HS-27A (cell line): ENCODE measurements around the gene COL18A1.

Experiments
- DNase-seq: peaks from one replicate; pipeline ENCODE4 v3.0.0-alpha.2; 2012; ENCODE audit warnings: low read depth, missing footprints

COL18A1 gene

DNA sequence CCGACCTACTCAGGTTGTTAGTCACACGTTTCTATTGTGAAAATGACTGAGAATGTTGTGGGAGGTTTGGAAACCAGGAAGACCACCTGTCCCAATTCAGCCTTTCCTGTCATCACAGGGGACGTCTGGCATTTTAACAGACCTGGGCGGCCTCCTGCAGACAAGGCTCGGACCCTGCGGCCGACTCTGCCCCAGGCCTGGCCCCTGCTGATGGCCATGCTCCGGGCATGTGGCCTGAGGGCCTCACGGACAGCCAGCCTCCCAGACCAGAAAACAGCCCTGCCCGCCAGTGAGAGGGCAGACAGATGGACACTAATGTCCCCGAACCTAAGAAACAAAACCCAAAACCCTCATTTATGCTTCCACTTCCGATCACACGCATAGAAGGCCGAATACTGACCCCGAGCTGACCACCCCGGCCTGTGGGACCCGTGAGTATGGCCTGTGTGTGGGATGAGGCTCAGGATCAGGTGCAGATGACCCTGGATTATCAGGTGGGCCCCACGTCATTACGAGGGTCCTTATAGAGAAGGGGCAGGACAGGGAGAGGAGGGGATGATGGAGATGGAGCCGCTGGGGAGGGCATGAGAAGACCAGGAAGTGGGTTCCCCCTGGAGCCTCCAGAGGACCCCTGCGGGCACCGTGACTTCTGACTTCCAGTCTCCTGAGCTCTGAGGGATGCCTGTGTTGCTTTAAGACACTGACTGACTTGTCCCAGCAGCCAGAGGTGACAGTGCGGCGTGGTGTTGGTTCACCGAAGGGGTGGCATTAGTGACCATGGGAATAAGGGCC is 9.6 kb downstream of the COL18A1 start:
- no peak for DNase-seq

- DNase-seq, result no peak
Measured at GRCh38 chr21:45415188-45415942, 10.4 kb downstream of the COL18A1 start.

- DNase-seq, result no peak
Measured at GRCh38 chr21:45415943-45416611, 11.1 kb downstream of the COL18A1 start.

DNA sequence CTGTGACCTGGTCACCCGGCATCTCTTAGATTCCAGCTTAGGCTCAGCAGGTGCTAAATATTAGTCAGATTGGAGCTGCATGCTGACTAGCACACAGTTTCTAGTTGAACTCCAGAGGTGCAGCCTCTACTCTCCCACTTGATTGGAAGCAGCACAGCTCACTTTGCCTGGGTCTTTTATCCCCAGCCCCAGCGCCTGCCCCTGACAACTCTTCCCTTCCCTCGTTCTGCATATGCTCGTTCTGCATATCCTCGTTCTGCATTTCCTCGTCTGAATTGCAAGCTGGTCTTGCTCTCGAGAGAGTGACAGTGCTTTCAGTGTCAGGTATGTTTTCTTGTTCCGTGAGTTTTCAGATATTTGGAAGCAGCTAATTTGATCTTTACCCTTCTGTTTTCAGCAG is 11.7 kb downstream of the COL18A1 start:
- no peak for DNase-seq

GRCh38 chr21:45417256-45417950 is 12.4 kb downstream of the COL18A1 start:
- no peak for DNase-seq

DNA sequence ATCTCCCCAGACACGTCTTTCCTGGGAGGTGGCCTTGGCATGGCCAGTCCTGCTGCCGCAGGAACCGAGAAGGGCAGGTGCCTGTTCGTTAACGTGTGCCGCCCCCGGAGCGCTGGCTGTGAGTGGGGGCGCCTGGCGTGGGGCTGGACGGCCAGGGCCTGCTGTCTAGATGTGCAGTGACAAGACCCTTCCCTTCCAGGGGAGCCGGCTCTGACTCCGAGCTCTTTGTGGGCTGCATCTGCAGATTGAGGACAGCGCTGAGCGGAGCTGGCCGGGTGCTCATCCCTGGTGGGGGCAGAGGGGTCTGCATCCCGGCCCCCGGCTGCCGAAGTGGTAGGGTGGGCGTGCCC is 13.0 kb downstream of the COL18A1 start:
- DNase-seq, result no peak

- DNase-seq, result no peak
Measured at GRCh38 chr21:45418301-45419071, 13.5 kb downstream of the COL18A1 start.

GRCh38 chr21:45419162-45419561 is 14.2 kb downstream of the COL18A1 start:
- no peak for DNase-seq

DNA sequence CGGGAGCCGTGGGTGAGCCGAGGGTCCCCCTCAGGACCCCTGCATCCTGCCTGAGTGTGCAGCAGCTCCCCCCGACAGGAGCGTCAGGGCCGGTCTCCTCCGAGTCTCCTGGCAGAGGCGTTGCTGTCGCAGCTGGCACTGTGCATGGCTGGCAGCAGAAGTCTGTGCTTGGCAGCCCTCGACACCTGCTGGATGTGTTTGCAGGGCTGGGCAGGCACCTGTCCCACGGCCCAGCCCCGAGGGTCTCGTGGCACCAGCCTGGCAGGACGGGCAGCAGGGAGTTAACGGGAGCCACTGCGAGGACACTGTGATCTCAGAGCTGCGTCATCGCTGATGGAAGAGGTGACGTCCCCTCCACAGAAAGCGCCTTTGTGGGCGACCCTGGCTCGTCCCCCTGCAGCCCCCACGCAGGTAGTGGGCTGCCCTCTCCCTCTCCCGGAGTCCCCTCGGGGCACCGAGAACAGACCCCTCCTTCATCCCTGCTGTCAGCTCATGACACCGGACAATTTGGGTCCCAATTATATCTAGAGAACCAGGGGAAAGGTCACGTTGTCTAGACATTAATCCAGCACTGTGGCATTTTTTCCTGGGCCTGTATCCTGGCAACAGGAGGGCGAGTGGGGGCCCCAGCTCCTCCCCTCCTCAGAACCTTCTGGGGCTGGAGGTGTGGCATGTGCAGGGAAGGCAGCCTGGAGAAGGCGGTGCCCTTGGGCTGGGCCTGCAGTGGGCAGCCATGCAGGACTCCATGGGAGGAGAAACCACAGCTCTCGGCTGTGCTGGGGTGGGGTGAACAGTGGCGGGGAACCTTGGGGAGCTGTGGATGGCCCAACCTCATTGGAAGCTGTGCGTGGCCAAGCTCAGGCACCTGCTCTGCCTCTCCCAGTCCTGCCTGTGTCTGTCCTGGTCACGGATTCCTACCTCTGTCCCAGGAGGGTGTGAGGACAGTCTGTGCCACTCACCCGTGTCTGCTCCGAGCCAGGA is 15.4 kb downstream of the COL18A1 start:
- DNase-seq, result no peak

- no peak for DNase-seq
Measured at GRCh38 chr21:45421071-45421845, 16.3 kb downstream of the COL18A1 start.

DNA sequence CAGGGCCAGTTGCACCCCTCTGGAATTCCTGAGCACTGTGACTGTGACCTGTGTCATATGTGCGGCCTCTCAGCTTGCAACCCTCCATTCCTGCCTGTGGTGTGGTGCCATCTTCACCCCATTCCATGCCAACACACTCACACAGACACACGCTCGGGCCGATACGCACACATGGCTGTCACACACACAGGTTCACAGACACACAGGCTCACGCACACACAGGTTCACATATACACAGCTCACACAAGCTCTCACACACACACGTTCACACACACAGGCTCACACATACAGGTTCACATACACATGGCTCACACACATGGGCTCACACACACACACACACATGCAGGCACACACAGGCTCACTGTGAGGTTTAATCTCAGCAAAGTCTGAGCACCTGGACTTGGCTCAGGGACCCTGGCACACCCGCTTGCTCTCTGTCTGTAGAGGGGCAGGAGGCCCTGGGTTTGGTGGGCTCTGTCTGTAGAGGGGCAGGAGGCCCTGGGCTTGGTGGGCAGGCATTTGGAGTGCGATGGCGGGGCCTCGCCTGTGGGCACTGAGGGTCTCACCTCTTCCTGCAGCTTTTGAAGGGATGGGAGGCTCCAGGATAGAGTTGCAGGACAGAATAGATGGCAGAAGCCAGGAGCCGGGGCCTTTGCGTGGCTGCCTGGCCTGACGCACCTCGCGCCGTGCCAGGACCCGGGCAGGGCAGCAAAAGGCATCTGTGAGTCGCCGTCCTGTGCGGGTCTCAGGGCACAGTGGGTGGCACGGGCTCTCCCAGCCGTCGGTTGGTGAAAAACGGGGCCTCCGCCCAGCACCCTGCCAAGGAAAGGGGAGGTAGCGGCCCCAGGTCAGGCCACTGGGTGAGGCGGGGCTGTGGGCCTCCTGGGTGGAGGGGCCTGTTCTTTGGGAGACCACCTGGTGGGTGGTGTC is 17.1 kb downstream of the COL18A1 start:
- no peak for DNase-seq

GRCh38 chr21:45423201-45423955 is 18.4 kb downstream of the COL18A1 start:
- DNase-seq, result no peak

- DNase-seq, result no peak
Measured at GRCh38 chr21:45423968-45424853, 19.2 kb downstream of the COL18A1 start.

- DNase-seq, result no peak
Measured at GRCh38 chr21:45424854-45425795, 20.2 kb downstream of the COL18A1 start.
